SK-N-SH (cell line): ENCODE measurements around the gene ARHGEF28. TPM values are rescaled to one million over a fixed set of nuclear protein-coding genes. Genes with fewer than 3 reads are reported as not detected.

Experiments
- CTCF ChIA-PET: fragments of 300-600, 350-600 bp; formaldehyde crosslinking; extraction: SDS; loops from one replicate; lab custom pipeline; 2021; lab: Yijun Ruan, JAX
- POLR2A ChIA-PET: fragments of 350-600 bp; sonication (Branson Sonifier 250); formaldehyde crosslinking; extraction: SDS; loops from one replicate; lab custom pipeline; 2020; ENCODE audit warnings: antibody characterized with exemption, inconsistent platforms; lab: Yijun Ruan, JAX
- DNase-seq: peaks from one replicate; pipeline ENCODE4 v3.0.0; 2012
- H2AFZ ChIP-seq: fragments of 200-600 bp; sonication (generic); 2 replicates; pipeline ENCODE4 v1.8.1; 2016; ENCODE audit warnings: antibody characterized with exemption, mild to moderate bottlenecking, low read depth
- H3F3A ChIP-seq: fragments of 200-600 bp; sonication (generic); replicated peaks from 2 replicates; pipeline ENCODE3; 2016; ENCODE audit warnings: antibody characterized with exemption, mild to moderate bottlenecking; ENCODE audit not compliant: insufficient read depth
- H3K27ac ChIP-seq, 2 experiments: fragments of 200-500 bp in 1 of 2; fragments of 200-600 bp in 1 of 2; sonication (Bioruptor generic) in 1 of 2; sonication (generic), shearing (Covaris generic) in 1 of 2; 2 replicates each; pipeline versions ENCODE4 v1.5.1 to v1.6.1; 2014 to 2016; ENCODE audit warnings: low read depth in 2 of 2, inconsistent platforms in 1 of 2, low read length in 1 of 2, mild to moderate bottlenecking in 1 of 2, mixed read lengths in 1 of 2
- H3K27me3 ChIP-seq: fragments of 200-600 bp; sonication (generic), shearing (Covaris generic); 2 replicates; pipeline ENCODE4 v1.6.1; 2016; ENCODE audit warnings: mixed run types; ENCODE audit not compliant: insufficient read depth
- H3K36me3 ChIP-seq, 2 experiments: fragments of 200-500 bp in 1 of 2; fragments of 200-600 bp in 1 of 2; sonication (Bioruptor generic) in 1 of 2; sonication (generic) in 1 of 2; replicated peaks in 1 of 2; 2 replicates each; pipeline versions ENCODE3 to v1.5.1; 2014 to 2016; ENCODE audit warnings: low read length in 1 of 2, mild to moderate bottlenecking in 1 of 2; ENCODE audit not compliant: insufficient read depth in 2 of 2, control insufficient read depth in 1 of 2
- H3K4me1 ChIP-seq, 2 experiments: fragments of 200-500 bp in 1 of 2; fragments of 200-600 bp in 1 of 2; sonication (Bioruptor generic) in 1 of 2; sonication (generic), shearing (Covaris generic) in 1 of 2; 2 replicates each; pipeline versions ENCODE4 v1.5.1 to v1.6.1; 2014 to 2016; ENCODE audit warnings: low read depth in 1 of 2, low read length in 1 of 2, mixed run types in 1 of 2; ENCODE audit not compliant: insufficient read depth in 2 of 2, control insufficient read depth in 1 of 2
- H3K4me2 ChIP-seq: fragments of 200-600 bp; sonication (generic), shearing (Covaris generic); 2 replicates; pipeline ENCODE4 v1.6.1; 2017; ENCODE audit warnings: mixed run types
- H3K4me3 ChIP-seq, 2 experiments: fragments of 200-500 bp in 1 of 2; fragments of 200-600 bp in 1 of 2; sonication (Bioruptor generic) in 1 of 2; sonication (generic), shearing (Covaris generic) in 1 of 2; 2 replicates each; pipeline versions ENCODE4 v1.5.1 to v1.8.1; 2014 to 2016; ENCODE audit warnings: low read depth in 2 of 2, inconsistent platforms in 1 of 2, low read length in 1 of 2, mild to moderate bottlenecking in 1 of 2, mixed read lengths in 1 of 2, moderate library complexity in 1 of 2
- H3K79me2 ChIP-seq: fragments of 200-600 bp; sonication (generic); 2 replicates; pipeline ENCODE4 v1.8.1; 2017; ENCODE audit warnings: mild to moderate bottlenecking; ENCODE audit not compliant: insufficient read depth
- H3K9ac ChIP-seq: fragments of 200-600 bp; sonication (generic); 2 replicates; pipeline ENCODE4 v1.6.1; 2017; ENCODE audit warnings: mixed run types
- H3K9me2 ChIP-seq: fragments of 200-600 bp; sonication (generic); 2 replicates; pipeline ENCODE4 v1.6.1; 2017; ENCODE audit warnings: mixed run types
- H3K9me3 ChIP-seq: fragments of 200-600 bp; sonication (generic); 2 replicates; pipeline ENCODE4 v1.6.1; 2017; ENCODE audit warnings: mixed run types, mild to moderate bottlenecking, moderate library complexity
- H4K20me1 ChIP-seq: fragments of 200-600 bp; sonication (generic); 2 replicates; pipeline ENCODE4 v1.6.1; 2017; ENCODE audit warnings: mild to moderate bottlenecking, mixed run types; ENCODE audit not compliant: insufficient read depth
- CHD2 ChIP-seq: fragments of 150-350 bp; IDR thresholded peaks from 2 replicates; pipeline ENCODE4 v1.6.1; 2018; ENCODE audit warnings: low read length; ENCODE audit not compliant: partially characterized antibody
- EZH2phosphoT487 ChIP-seq: fragments of 200-600 bp; sonication (generic); IDR thresholded peaks from 2 replicates; pipeline ENCODE4 v1.6.1; 2017; ENCODE audit warnings: low read depth, mixed run types, mild to moderate bottlenecking, antibody characterized with exemption, moderate library complexity, borderline replicate concordance
- FOSL2 ChIP-seq: IDR thresholded peaks from 2 replicates; pipeline ENCODE4 v1.4.0; 2012; ENCODE audit warnings: low read depth, mild to moderate bottlenecking, moderate library complexity, borderline replicate concordance
- FOXJ3 ChIP-seq: sonication (generic); formaldehyde crosslinking; IDR thresholded peaks from 2 replicates; pipeline ENCODE4 v1.5.1; 2020; ENCODE audit warnings: mild to moderate bottlenecking, missing genetic modification reagents
- IRF3 ChIP-seq: fragments of 150-350 bp; IDR thresholded peaks from 2 replicates; pipeline ENCODE4 v1.6.1; 2016; ENCODE audit warnings: mild to moderate bottlenecking, low read depth, low read length
- PBX3 ChIP-seq: IDR thresholded peaks from 2 replicates; pipeline ENCODE4; 2012
- RCOR1 ChIP-seq: fragments of 150-350 bp; IDR thresholded peaks from 2 replicates; pipeline ENCODE4 v1.6.1; 2017; ENCODE audit warnings: antibody characterized with exemption, low read length
- SIN3A ChIP-seq: IDR thresholded peaks from 2 replicates; pipeline ENCODE4 v1.6.1; 2012; ENCODE audit warnings: low read depth, mild to moderate bottlenecking, low read length, moderate library complexity, borderline replicate concordance
- TAF1 ChIP-seq: IDR thresholded peaks from 2 replicates; pipeline ENCODE4 v1.6.1; 2012; ENCODE audit warnings: low read depth, mild to moderate bottlenecking, low read length, moderate library complexity, borderline replicate concordance
- WGBS: methylation state at CpG from one replicate; pipeline ENCODE4 v1.1.6; 2017; ENCODE audit warnings: low lambda C conversion rate; 5-methylcytosine and 5-hydroxymethylcytosine counted together
- polyA plus RNA-seq, 3 experiments: library from polyadenylated mRNA; depleted of rRNA; stranded (reverse); fragments of >200 nt; gene quantifications; 2 replicates each; pipeline ENCODE4 v1.2.3, GENCODE V29; 2012
- TF ChIP-seq, protein P1 (sequence below): fragments of 200-600 bp; sonication (generic); IDR thresholded peaks from 2 replicates; pipeline ENCODE4 v1.6.1; 2017; ENCODE audit warnings: antibody characterized with exemption, mild to moderate bottlenecking, moderate library complexity
- TF ChIP-seq, protein P2 (sequence below): IDR thresholded peaks from 2 replicates; pipeline ENCODE4 v1.4.0; 2012; ENCODE audit warnings: low read depth, borderline replicate concordance

ARHGEF28 gene
- polyA plus RNA-seq, 1 of the 3 experiments (the other 2 are of a cell fraction), result 4.2 TPM

GRCh38 chr5:73917433-73917832 is 291.4 kb downstream of the ARHGEF28 start:
- ChIA-PET POLR2A (no interaction called here), CTCF (interaction anchor here (1.2 to 1.5 kb wide), 2 partner anchors 15 to 724 kb away, joined by 3 read pairs; no protein-coding TSS in a partner anchor)
- 100% methylated on average over 3 of the region's 3 CpGs for WGBS

DNA sequence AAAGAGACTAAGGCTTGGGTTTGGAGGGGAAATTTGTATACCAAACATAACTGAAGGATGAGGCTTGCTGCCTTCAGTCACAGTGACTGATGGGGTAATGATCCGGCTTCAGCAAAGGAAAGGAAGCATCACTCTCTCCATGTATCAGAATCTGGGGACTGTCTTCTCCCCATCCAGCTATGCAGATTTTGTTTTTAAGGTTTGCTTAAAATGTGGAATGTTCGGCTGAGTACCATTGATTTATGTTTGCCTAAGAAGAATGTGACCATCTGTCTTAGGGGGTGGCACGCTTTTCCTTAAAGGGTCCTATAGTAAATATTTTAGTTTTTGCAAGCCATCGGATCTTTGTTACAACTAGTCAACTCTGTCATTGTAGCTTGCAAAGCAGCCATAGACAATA is 291.9 kb downstream of the ARHGEF28 start:
- CTCF ChIA-PET, result interaction anchor here (1.5 kb wide), 1 partner anchor 724 kb away, joined by 3 read pairs; no protein-coding TSS in a partner anchor
- TF ChIP-seq, protein P1, sequence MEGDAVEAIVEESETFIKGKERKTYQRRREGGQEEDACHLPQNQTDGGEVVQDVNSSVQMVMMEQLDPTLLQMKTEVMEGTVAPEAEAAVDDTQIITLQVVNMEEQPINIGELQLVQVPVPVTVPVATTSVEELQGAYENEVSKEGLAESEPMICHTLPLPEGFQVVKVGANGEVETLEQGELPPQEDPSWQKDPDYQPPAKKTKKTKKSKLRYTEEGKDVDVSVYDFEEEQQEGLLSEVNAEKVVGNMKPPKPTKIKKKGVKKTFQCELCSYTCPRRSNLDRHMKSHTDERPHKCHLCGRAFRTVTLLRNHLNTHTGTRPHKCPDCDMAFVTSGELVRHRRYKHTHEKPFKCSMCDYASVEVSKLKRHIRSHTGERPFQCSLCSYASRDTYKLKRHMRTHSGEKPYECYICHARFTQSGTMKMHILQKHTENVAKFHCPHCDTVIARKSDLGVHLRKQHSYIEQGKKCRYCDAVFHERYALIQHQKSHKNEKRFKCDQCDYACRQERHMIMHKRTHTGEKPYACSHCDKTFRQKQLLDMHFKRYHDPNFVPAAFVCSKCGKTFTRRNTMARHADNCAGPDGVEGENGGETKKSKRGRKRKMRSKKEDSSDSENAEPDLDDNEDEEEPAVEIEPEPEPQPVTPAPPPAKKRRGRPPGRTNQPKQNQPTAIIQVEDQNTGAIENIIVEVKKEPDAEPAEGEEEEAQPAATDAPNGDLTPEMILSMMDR, result no peak
- TF ChIP-seq FOSL2 (no peak), FOXJ3 (no peak), IRF3 (no peak), CHD2 (no peak), RCOR1 (no peak), EZH2phosphoT487 (no peak)
- TF ChIP-seq, all 33 proteins: peak for 0
- H3K27me3 ChIP-seq, result no peaks in the 10 kb centered on the region
- H3K4me1 ChIP-seq, result peaks cover 0 to 2% of the 10 kb centered on the region in 2 experiments; a peak in 1 of 4 replicates
- WGBS, result 98% methylated on average over 4 of the region's 4 CpGs
- no peak overlapping the region for H3K9ac ChIP-seq
- H3K9me2 ChIP-seq, result no peaks in the 10 kb centered on the region
- POLR2A ChIA-PET, result no interaction called here
- no peak overlapping the region for H3K4me2 ChIP-seq
- H3K36me3 ChIP-seq, result no peaks in the 10 kb centered on the region
- no peaks in the 10 kb centered on the region for H4K20me1 ChIP-seq
- no peak overlapping the region for H3K4me3 ChIP-seq
- no peaks in the 10 kb centered on the region for H3K9me3 ChIP-seq
- H3K79me2 ChIP-seq, result no peaks in the 10 kb centered on the region
- no peak overlapping the region for H3K27ac ChIP-seq
- DNase-seq, result no peak
- no peak overlapping the region for H2AFZ ChIP-seq
- H3F3A ChIP-seq, result no peaks in the 10 kb centered on the region

More at GRCh38 chr5:73917433-73917832, 291.4 kb downstream of the ARHGEF28 start:
- no peak overlapping the region for H3K27ac ChIP-seq
- no peaks in the 10 kb centered on the region for H3K36me3 ChIP-seq
- H3K4me2 ChIP-seq, result no peak overlapping the region
- no peak overlapping the region for H2AFZ ChIP-seq
- H3K9me3 ChIP-seq, result no peaks in the 10 kb centered on the region
- no peak for TF ChIP-seq EZH2phosphoT487
- no peak for TF ChIP-seq SIN3A
- TF ChIP-seq TAF1, result no peak
- no peak for TF ChIP-seq PBX3
- TF ChIP-seq, protein P2, sequence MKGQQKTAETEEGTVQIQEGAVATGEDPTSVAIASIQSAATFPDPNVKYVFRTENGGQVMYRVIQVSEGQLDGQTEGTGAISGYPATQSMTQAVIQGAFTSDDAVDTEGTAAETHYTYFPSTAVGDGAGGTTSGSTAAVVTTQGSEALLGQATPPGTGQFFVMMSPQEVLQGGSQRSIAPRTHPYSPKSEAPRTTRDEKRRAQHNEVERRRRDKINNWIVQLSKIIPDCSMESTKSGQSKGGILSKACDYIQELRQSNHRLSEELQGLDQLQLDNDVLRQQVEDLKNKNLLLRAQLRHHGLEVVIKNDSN, result no peak
- TF ChIP-seq, protein P1, result no peak
- no peaks in the 10 kb centered on the region for H3K27me3 ChIP-seq
- H3K9me2 ChIP-seq, result no peaks in the 10 kb centered on the region
- DNase-seq, result no peak
- H3F3A ChIP-seq, result no peaks in the 10 kb centered on the region
- H3K79me2 ChIP-seq, result no peaks in the 10 kb centered on the region
- no peak overlapping the region for H3K4me3 ChIP-seq
- no peaks in the 10 kb centered on the region for H4K20me1 ChIP-seq
- peaks cover 0 to 2% of the 10 kb centered on the region in 2 experiments; a peak in 1 of 4 replicates for H3K4me1 ChIP-seq
- H3K9ac ChIP-seq, result no peak overlapping the region
